Measurements from ENCODE around the gene ADAMTS16.

GRCh38 chr5:5278815-5279381, 138.8 kb downstream of the ADAMTS16 start:
- TF ChIP-seq CTCF (IDR thresholded peaks at IDR 0.05; ENCODE audit: extremely low read depth in 1 of 2, insufficient read depth in 1 of 2, low read depth in 1 of 2, low read length in 2 of 2) (no peak), MYC (IDR thresholded peaks at IDR 0.05; ENCODE audit: low read depth, low read length) (no peak)

Measured in endothelial cell of umbilical vein (primary cell).